ENCODE measurements around the gene SLC35A2.
A peak's percentile ranks its signal among the peaks of the same experiment; 100 is the strongest.

SLC35A2 gene

DNA sequence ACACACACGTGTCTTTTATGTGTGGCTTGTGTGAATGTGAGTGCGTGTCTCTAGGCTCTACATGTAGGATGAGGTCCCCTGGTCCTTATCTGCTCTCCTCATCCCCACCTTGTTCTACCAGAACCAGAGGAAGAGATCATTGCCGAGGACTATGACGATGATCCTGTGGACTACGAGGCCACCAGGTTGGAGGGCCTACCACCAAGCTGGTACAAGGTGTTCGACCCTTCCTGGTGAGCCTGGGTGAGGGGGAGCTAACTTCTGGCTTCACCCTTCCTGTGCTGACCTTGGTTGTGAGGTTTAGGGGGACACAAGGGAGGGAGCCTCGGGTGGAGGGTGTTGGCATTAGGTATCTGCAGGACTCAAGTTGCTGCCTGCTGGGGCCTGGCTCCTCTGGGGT lies 10.4 kb downstream of the SLC35A2 start:
- no peak for TF ChIP-seq ZNF274 (IDR thresholded peaks at IDR 0.05; ENCODE audit: low read depth, low read length)
- H3K4me1 ChIP-seq (ENCODE audit: insufficient read depth, insufficient read length), result peaks cover 2% of the 10 kb centered on the region
- H3K27me3 ChIP-seq (ENCODE audit: insufficient read depth, insufficient read length), result no peaks in the 10 kb centered on the region
- no peak for DNase-seq (ENCODE audit: low read depth, low spot score)
- H3K9me3 ChIP-seq (ENCODE audit: insufficient read depth, low read length), result no peaks in the 10 kb centered on the region
- H3K9ac ChIP-seq (ENCODE audit: insufficient read length, low read depth), result no peak overlapping the region
- H3K4me3 ChIP-seq (ENCODE audit: insufficient read length, low read depth), result no peak overlapping the region
- H3K36me3 ChIP-seq (ENCODE audit: insufficient read depth, insufficient read length, low read length), result peaks cover 68% of the 10 kb centered on the region

DNA sequence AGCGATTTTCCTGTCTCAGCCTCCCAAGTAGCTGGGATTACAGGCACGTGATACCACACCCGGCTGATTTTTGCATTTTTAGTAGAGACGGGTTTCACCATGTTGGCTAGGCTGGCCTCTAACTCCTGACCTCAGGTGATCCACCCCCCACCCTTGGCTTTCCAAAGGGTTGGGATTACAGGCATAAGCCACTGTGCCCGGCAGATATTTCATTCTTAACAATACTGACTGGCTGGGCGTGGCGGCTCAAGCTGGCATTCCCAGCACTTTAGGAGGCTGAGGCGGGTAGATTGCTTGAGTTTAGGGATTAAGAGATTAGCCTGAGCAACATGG lies 12.4 kb downstream of the SLC35A2 start:
- H3K27me3 ChIP-seq (ENCODE audit: insufficient read depth, insufficient read length), result no peaks in the 10 kb centered on the region
- TF ChIP-seq YY1 (IDR thresholded peaks at IDR 0.05; ENCODE audit: insufficient read depth, insufficient read length) (no peak), SUZ12 (IDR thresholded peaks at IDR 0.05; ENCODE audit: extremely low read depth, insufficient read depth, insufficient read length) (no peak), ZNF274 (IDR thresholded peaks at IDR 0.05; ENCODE audit: low read depth, low read length) (no peak)
- H3K4me1 ChIP-seq (ENCODE audit: insufficient read depth, insufficient read length), result peaks cover 2% of the 10 kb centered on the region
- DNase-seq (ENCODE audit: low read depth, low spot score), result no peak
- no peak overlapping the region for H3K9ac ChIP-seq (ENCODE audit: insufficient read length, low read depth)
- H3K4me3 ChIP-seq (ENCODE audit: insufficient read length, low read depth), result no peak overlapping the region
- no peaks in the 10 kb centered on the region for H3K9me3 ChIP-seq (ENCODE audit: insufficient read depth, low read length)
- peaks cover 67% of the 10 kb centered on the region for H3K36me3 ChIP-seq (ENCODE audit: insufficient read depth, insufficient read length, low read length)

DNA sequence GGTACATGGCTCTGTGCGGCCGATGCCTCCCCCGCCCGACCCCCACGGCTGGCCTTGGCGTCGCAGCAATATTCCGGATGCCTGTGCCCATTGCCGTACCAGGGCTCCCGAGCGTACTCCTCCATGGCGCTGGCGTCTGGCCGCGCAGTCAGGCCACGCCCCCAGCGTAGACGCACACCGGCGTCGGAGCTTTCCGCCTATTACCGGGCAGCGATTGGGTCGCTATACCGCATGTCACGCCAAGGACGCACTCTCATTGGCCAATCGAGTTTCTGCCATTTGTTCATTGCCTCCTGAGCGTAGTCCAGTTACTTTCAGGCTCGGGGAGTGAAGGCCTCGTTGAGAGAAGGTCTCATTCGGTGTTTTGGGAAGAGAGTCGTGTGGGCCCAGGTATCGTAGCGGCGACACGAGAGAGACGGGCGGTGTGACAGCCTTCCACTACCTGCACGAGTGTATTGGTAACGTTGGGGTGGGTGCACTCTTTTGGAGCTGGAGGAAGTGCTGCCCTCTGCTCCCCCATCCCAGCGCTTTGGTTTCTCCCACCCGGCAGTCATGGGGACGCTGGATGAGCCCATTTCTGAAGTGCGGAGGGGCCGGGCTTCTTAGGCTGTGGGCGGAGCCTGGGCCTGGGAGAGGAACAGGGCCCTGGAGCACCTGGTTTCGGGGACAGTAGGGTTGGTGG lies 13.7 kb downstream of the SLC35A2 start, which contains the start of the genes PQBP1 and TIMM17B:
Gene PQBP1, plus strand, starts transcription at position 306 of the 682 bp plus-strand sequence. CDS start 580 bp downstream, outside the sequence.
Gene TIMM17B, minus strand, starts transcription at position 144 of the 682 bp plus-strand sequence. Its CDS starts 19 bp downstream, at position 125.
- Histone ChIP-seq H3K9ac (ENCODE audit: insufficient read length, low read depth) (peak within 1 kb of the TSS; percentile 95), H3K9me3 (ENCODE audit: insufficient read depth, low read length) (no peaks in the 10 kb centered on the region), H3K4me1 (ENCODE audit: insufficient read depth, insufficient read length) (peaks cover 2% of the 10 kb centered on the region), H3K4me3 (ENCODE audit: insufficient read length, low read depth) (peak within 1 kb of the TSS; percentile 89), H3K36me3 (ENCODE audit: insufficient read depth, insufficient read length, low read length) (peaks cover 66% of the 10 kb centered on the region), H3K27me3 (ENCODE audit: insufficient read depth, insufficient read length) (no peaks in the 10 kb centered on the region)
- TF ChIP-seq ZNF274 (IDR thresholded peaks at IDR 0.05; ENCODE audit: low read depth, low read length), result no peak
- TF ChIP-seq YY1 (IDR thresholded peaks at IDR 0.05; ENCODE audit: insufficient read depth, insufficient read length), result peak; percentile 45
- peak; percentile 92 for DNase-seq (ENCODE audit: low read depth, low spot score)

DNA sequence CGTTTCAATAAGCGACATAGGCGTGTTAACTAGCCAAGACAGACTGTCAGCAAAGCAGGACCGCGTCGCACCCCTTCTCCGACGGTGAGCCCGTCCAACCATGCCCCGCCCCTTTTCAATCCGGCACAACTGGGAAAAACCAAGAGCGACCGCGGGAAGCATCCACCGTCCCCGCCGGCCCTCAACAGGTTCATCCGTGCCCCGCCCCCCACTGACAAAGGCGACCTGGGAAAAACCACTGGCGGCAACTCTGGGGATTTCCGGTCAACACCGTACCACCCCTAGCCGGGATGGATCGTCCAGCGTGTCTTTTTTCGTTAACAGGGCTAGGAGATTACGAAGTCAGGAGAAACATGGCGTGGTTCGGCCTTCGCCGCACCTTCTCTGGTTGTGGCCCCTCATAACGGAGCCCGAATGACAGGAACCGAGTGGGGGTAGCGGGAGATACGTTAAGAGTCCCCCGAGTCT lies 14.3 kb downstream of the SLC35A2 start:
- Histone ChIP-seq H3K4me3 (ENCODE audit: insufficient read length, low read depth) (peak overlapping the region; percentile 89), H3K9me3 (ENCODE audit: insufficient read depth, low read length) (no peaks in the 10 kb centered on the region), H3K4me1 (ENCODE audit: insufficient read depth, insufficient read length) (peaks cover 2% of the 10 kb centered on the region), H3K9ac (ENCODE audit: insufficient read length, low read depth) (peak overlapping the region; percentile 95), H3K36me3 (ENCODE audit: insufficient read depth, insufficient read length, low read length) (peaks cover 61% of the 10 kb centered on the region), H3K27me3 (ENCODE audit: insufficient read depth, insufficient read length) (no peaks in the 10 kb centered on the region)
- peak; percentile 81 for DNase-seq (ENCODE audit: low read depth, low spot score)
- TF ChIP-seq ZNF274 (IDR thresholded peaks at IDR 0.05; ENCODE audit: low read depth, low read length) (no peak), SUZ12 (IDR thresholded peaks at IDR 0.05; ENCODE audit: extremely low read depth, insufficient read depth, insufficient read length) (no peak), YY1 (IDR thresholded peaks at IDR 0.05; ENCODE audit: insufficient read depth, insufficient read length) (no peak)

DNA sequence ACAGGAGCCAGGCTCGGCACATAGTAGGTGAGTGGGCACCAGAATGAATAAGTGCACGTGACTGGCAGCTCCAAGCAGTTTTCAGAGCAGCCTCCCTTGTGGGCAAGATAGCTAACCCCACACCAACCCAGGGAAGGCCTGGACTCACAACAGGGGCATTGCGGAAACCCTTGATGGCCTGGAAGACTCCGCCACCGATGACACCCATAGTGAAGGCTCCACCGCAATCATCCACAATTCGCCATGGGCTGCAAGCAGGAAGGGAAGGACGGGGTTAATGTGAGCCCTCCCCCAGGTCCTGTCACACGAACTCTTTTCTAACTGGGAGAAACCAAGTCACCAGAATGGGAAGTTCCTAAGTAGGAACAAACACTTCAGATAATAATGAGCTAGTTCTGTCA lies 14.8 kb downstream of the SLC35A2 start:
- no peak for DNase-seq (ENCODE audit: low read depth, low spot score)

DNA sequence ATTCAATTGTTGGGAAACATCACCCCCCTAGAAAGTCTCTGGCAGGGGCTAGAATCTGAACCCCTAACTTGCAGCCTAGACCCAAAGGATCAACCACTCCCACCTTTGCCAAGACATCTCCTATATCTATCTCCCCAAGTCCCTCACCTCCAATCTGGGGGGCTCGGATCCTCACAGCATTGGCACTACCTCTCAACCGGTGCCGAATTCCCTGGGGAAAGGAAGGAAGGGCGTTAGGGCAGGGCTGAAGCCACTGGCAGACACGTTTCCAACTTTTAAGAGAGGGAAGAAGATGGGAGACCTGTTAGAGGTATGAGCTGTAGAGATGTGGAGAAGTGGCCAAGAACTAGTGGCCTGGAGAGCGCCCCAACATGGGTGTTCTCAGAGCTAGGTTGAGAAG lies 16.6 kb downstream of the SLC35A2 start:
- DNase-seq (ENCODE audit: low read depth, low spot score), result no peak
- Histone ChIP-seq H3K9me3 (ENCODE audit: insufficient read depth, low read length) (no peaks in the 10 kb centered on the region), H3K4me3 (ENCODE audit: insufficient read length, low read depth) (no peak overlapping the region), H3K27me3 (ENCODE audit: insufficient read depth, insufficient read length) (no peaks in the 10 kb centered on the region), H3K9ac (ENCODE audit: insufficient read length, low read depth) (no peak overlapping the region), H3K36me3 (ENCODE audit: insufficient read depth, insufficient read length, low read length) (peaks cover 44% of the 10 kb centered on the region), H3K4me1 (ENCODE audit: insufficient read depth, insufficient read length) (peaks cover 7% of the 10 kb centered on the region)
- TF ChIP-seq ZNF274 (IDR thresholded peaks at IDR 0.05; ENCODE audit: low read depth, low read length) (no peak), SUZ12 (IDR thresholded peaks at IDR 0.05; ENCODE audit: extremely low read depth, insufficient read depth, insufficient read length) (no peak), YY1 (IDR thresholded peaks at IDR 0.05; ENCODE audit: insufficient read depth, insufficient read length) (no peak)

More for the DNA sequence above, 14.8 kb downstream of the SLC35A2 start:
- H3K27me3 ChIP-seq (ENCODE audit: insufficient read depth, insufficient read length), result no peaks in the 10 kb centered on the region
- peaks cover 4% of the 10 kb centered on the region for H3K4me1 ChIP-seq (ENCODE audit: insufficient read depth, insufficient read length)
- TF ChIP-seq ZNF274 (IDR thresholded peaks at IDR 0.05; ENCODE audit: low read depth, low read length), result no peak
- H3K36me3 ChIP-seq (ENCODE audit: insufficient read depth, insufficient read length, low read length), result peaks cover 55% of the 10 kb centered on the region
- peak overlapping the region; percentile 95 for H3K9ac ChIP-seq (ENCODE audit: insufficient read length, low read depth)
- H3K9me3 ChIP-seq (ENCODE audit: insufficient read depth, low read length), result no peaks in the 10 kb centered on the region
- peak overlapping the region; percentile 89 for H3K4me3 ChIP-seq (ENCODE audit: insufficient read length, low read depth)

DNA sequence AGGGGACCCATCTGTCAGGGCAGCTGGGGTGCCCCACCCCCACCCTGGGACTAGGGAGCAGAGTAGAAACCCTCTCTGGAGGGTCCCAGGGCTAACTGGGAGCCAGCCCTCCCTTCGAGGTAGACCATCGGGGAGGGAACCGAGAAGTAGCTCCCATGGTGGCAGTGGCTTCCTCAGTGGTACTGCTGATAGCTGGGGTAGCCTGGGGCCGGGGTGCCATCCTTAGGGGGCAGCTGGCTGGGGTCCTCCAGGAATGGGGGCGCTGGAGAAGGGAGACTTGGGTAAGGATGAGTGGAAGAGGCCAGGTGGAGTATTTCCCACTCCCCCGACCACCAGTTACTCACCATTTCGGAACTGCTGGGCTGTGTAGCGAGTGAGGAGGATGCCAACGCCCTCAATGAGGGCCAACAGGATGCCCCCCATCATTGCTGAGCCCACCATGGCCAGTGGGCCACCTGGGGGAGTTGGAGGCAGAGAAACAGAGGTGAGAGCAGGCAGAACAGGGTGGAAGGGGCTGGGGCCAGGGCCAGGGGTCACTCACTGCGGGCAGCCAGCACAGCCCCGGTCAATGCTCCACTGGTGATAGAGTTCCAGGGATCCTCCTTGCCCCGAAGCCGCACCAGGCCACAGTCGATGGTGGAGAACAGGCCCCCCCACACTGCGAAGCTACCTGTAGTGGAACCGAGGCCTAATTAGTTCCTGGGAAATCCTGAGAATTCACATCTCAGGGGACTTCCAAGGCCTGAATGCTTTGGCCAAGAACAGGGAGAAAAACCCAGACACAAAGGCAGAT lies 17.7 kb downstream of the SLC35A2 start:
- no peaks in the 10 kb centered on the region for H3K27me3 ChIP-seq (ENCODE audit: insufficient read depth, insufficient read length)
- no peaks in the 10 kb centered on the region for H3K9me3 ChIP-seq (ENCODE audit: insufficient read depth, low read length)
- no peak overlapping the region for H3K4me3 ChIP-seq (ENCODE audit: insufficient read length, low read depth)
- TF ChIP-seq ZNF274 (IDR thresholded peaks at IDR 0.05; ENCODE audit: low read depth, low read length) (no peak), YY1 (IDR thresholded peaks at IDR 0.05; ENCODE audit: insufficient read depth, insufficient read length) (no peak), SUZ12 (IDR thresholded peaks at IDR 0.05; ENCODE audit: extremely low read depth, insufficient read depth, insufficient read length) (no peak)
- H3K4me1 ChIP-seq (ENCODE audit: insufficient read depth, insufficient read length), result peaks cover 7% of the 10 kb centered on the region
- H3K36me3 ChIP-seq (ENCODE audit: insufficient read depth, insufficient read length, low read length), result peaks cover 34% of the 10 kb centered on the region
- no peak overlapping the region for H3K9ac ChIP-seq (ENCODE audit: insufficient read length, low read depth)
- no peak for DNase-seq (ENCODE audit: low read depth, low spot score)

All from NT2/D1 (cell line).